Islet of Langerhans (tissue), 1 donor: ENCODE data around the gene ATXN7L3.
"Not testable (repeated sequence)": the region's sequence is repeated elsewhere in the genome, so short reads cannot be mapped to it uniquely, and the experiment has no call there.

Experiments used
- FAIRE-seq: peaks from one replicate; lab custom pipeline; 2011; peaks lifted over from hg19 to GRCh38; lab: Jason Lieb, UNC

Gene ATXN7L3

GRCh38 chr17:44171931-44172455 lies 27.7 kb downstream of the ATXN7L3 start:
- FAIRE-seq = no peak

- no peak for FAIRE-seq
Measured at GRCh38 chr17:44170499-44171201, 29.0 kb downstream of the ATXN7L3 start, which contains the start of gene ASB16. ASB16 (plus strand) TSS chr17:44170704; CDS start chr17:44170790, 86 bp downstream.

GRCh38 chr17:44170135-44170498 lies 29.6 kb downstream of the ATXN7L3 start:
- no peak for FAIRE-seq

GRCh38 chr17:44167181-44167861 lies 32.4 kb downstream of the ATXN7L3 start:
- no peak for FAIRE-seq

GRCh38 chr17:44164476-44164875 lies 35.2 kb downstream of the ATXN7L3 start:
- no peak for FAIRE-seq

- FAIRE-seq = no peak
Measured at GRCh38 chr17:44159519-44160210, 40.0 kb downstream of the ATXN7L3 start.

- FAIRE-seq = no peak
Measured at GRCh38 chr17:44155488-44155887, 44.2 kb downstream of the ATXN7L3 start.

- no peak for FAIRE-seq
Measured at GRCh38 chr17:44152875-44153274, 46.8 kb downstream of the ATXN7L3 start.

- no peak for FAIRE-seq
Measured at GRCh38 chr17:44149750-44150329, 49.8 kb downstream of the ATXN7L3 start.

GRCh38 chr17:44149066-44149465 lies 50.6 kb downstream of the ATXN7L3 start:
- not testable (repeated sequence) for FAIRE-seq

- no peak for FAIRE-seq
Measured at GRCh38 chr17:44147812-44148211, 51.9 kb downstream of the ATXN7L3 start.

- FAIRE-seq = no peak
Measured at GRCh38 chr17:44146375-44147346, 53.0 kb downstream of the ATXN7L3 start.

- no peak for FAIRE-seq
Measured at GRCh38 chr17:44144966-44145739, 54.5 kb downstream of the ATXN7L3 start.

GRCh38 chr17:44143921-44144320 lies 55.8 kb downstream of the ATXN7L3 start:
- FAIRE-seq = not testable (repeated sequence)
